RWPE1 (cell line): ENCODE results near the gene GPR52.
"Not testable (repeated sequence)": the region's sequence is repeated elsewhere in the genome, so short reads cannot be mapped to it uniquely, and the experiment has no call there.

Source experiments
- CTCF ChIA-PET: fragments of 350-600 bp; sonication (Branson Sonifier 250); formaldehyde crosslinking; extraction: SDS; loops from one replicate; lab custom pipeline; 2021; lab: Yijun Ruan, JAX
- POLR2A ChIA-PET: fragments of 400-600 bp; formaldehyde crosslinking; extraction: SDS; loops from one replicate; lab custom pipeline; 2020; ENCODE audit warnings: antibody characterized with exemption; ENCODE audit not compliant: low non-redundant PET; lab: Yijun Ruan, JAX
- DNase-seq: peaks from one replicate; pipeline ENCODE4 v3.0.0; 2012; ENCODE audit warnings: low spot score
- H3K27ac ChIP-seq: fragments of 450-650 bp; 2 replicates; pipeline ENCODE4 v1.5.1; 2017
- CTCF ChIP-seq: fragments of 450-650 bp; conservative IDR thresholded peaks from 2 replicates; pipeline ENCODE4 v1.5.1; 2017; ENCODE audit warnings: low read depth, mild to moderate bottlenecking

The GPR52 gene

GRCh38 chr1:174407665-174408064, 40.1 kb upstream of the GPR52 start:
- no peak for TF ChIP-seq CTCF
- CTCF ChIA-PET = no interaction called here
- POLR2A ChIA-PET = no interaction called here
- H3K27ac ChIP-seq = no peak overlapping the region
- no peak for DNase-seq

- CTCF ChIA-PET = no interaction called here
- POLR2A ChIA-PET = no interaction called here
- no peak overlapping the region for H3K27ac ChIP-seq
Observed at GRCh38 chr1:174408146-174408545, 39.6 kb upstream of the GPR52 start.

GRCh38 chr1:174409801-174410200, 38.0 kb upstream of the GPR52 start:
- POLR2A ChIA-PET, DNase-seq, CTCF ChIA-PET, H3K27ac ChIP-seq: not testable (repeated sequence)

More at GRCh38 chr1:174408146-174408545, 39.6 kb upstream of the GPR52 start:
- no peak for TF ChIP-seq CTCF
- no peak for DNase-seq

GRCh38 chr1:174413632-174414031, 34.1 kb upstream of the GPR52 start:
- no peak for DNase-seq
- ChIA-PET CTCF (interaction anchor here (0.8 kb wide), 1 partner anchor 9 kb away, joined by 3 read pairs; no protein-coding TSS in a partner anchor), POLR2A (no interaction called here)
- TF ChIP-seq CTCF = no peak
- no peak overlapping the region for H3K27ac ChIP-seq

GRCh38 chr1:174414203-174414602, 33.6 kb upstream of the GPR52 start:
- ChIA-PET POLR2A (no interaction called here), CTCF (interaction anchor here (0.8 to 1.2 kb wide), 2 partner anchors 9 to 245 kb away, joined by 3 read pairs; no protein-coding TSS in a partner anchor)
- TF ChIP-seq CTCF = no peak
- no peak for DNase-seq
- no peak overlapping the region for H3K27ac ChIP-seq

- ChIA-PET CTCF (interaction anchor here (0.7 to 1.2 kb wide), 2 partner anchors 31 to 243 kb away, joined by 3 read pairs; no protein-coding TSS in a partner anchor), POLR2A (no interaction called here)
- no peak overlapping the region for H3K27ac ChIP-seq
- no peak for TF ChIP-seq CTCF
- no peak for DNase-seq
Observed at GRCh38 chr1:174415506-174415905, 32.3 kb upstream of the GPR52 start.

GRCh38 chr1:174417921-174418320, 29.8 kb upstream of the GPR52 start:
- ChIA-PET POLR2A (no interaction called here), CTCF (interaction anchor here (0.6 kb wide), 1 partner anchor 20 kb away, joined by 4 read pairs; no protein-coding TSS in a partner anchor)
- no peak overlapping the region for H3K27ac ChIP-seq
- no peak for TF ChIP-seq CTCF
- no peak for DNase-seq
